H1 (cell line): ENCODE results near the gene WDR27. TPM values are rescaled to one million over a fixed set of nuclear protein-coding genes. Genes with fewer than 3 reads are reported as not detected.

Source experiments
- CBX5 ChIP-seq: fragments of 300-800, 300-1000 bp; sonication (generic); IDR thresholded peaks from 2 replicates; pipeline ENCODE4 v1.7.1; 2016; ENCODE audit warnings: antibody characterized with exemption, low read length, low read depth
- CHD7 ChIP-seq: fragments of 300-600 bp; sonication (generic); IDR thresholded peaks from 2 replicates; pipeline ENCODE4 v1.7.1; 2012; ENCODE audit warnings: low read length, moderate library complexity, mild to moderate bottlenecking, inconsistent platforms; ENCODE audit not compliant: insufficient replicate concordance
- KDM1A ChIP-seq: fragments of 200-600, 300-600 bp; sonication (generic); IDR thresholded peaks from 2 replicates; pipeline ENCODE4 v1.7.1; 2016; ENCODE audit warnings: mild to moderate bottlenecking, low read length, borderline replicate concordance
- KDM5A ChIP-seq: fragments of 200-600 bp; IDR thresholded peaks from 2 replicates; pipeline ENCODE4 v1.7.1; 2012; ENCODE audit warnings: mild to moderate bottlenecking, low read length, inconsistent platforms, mixed read lengths
- ZNF274 ChIP-seq: IDR thresholded peaks from 2 replicates; pipeline ENCODE4 v1.7.0; 2012; ENCODE audit warnings: low read length, borderline replicate concordance; ENCODE audit errors: extremely low read depth
- polyA plus RNA-seq, 7 experiments: library from polyadenylated mRNA; depleted of rRNA in 3 of 7; stranded (reverse) in 5 of 7; unstranded in 2 of 7; fragments of >200 nt in 5 of 7; fragments of 200-250 nt in 2 of 7; gene quantifications; 1 replicate in 5 of 7; 2 replicates in 1 of 7; 4 replicates in 1 of 7; pipeline versions ENCODE4 v1.2.1 to v1.2.3, GENCODE V29; 2011 to 2013; ENCODE audit warnings: missing spikeins in 2 of 7, mixed read lengths in 2 of 7
- total RNA-seq: library from RNA; stranded (reverse); fragmentation: NEBNext Ultra II Directional; extraction: Animal tissue kit (Norgen Biotek cat#: 25700); gene quantifications from 2 replicates; pipeline ENCODE4 v1.2.1, GENCODE V29; 2021
- TF ChIP-seq, protein P1 (sequence below): IDR thresholded peaks from 2 replicates; pipeline ENCODE4 v1.6.1; 2012; ENCODE audit warnings: low read length, inconsistent platforms

The WDR27 gene
- total and polyA plus RNA-seq, 2 of the 8 experiments (the other 6 are each of a cell fraction or from before 2014, with no cell fraction given) = 53.6 to 68.6 TPM

- TF ChIP-seq KDM5A = no peak
- TF ChIP-seq CHD7 = no peak
- no peak for TF ChIP-seq ZNF274
- TF ChIP-seq, protein P1, sequence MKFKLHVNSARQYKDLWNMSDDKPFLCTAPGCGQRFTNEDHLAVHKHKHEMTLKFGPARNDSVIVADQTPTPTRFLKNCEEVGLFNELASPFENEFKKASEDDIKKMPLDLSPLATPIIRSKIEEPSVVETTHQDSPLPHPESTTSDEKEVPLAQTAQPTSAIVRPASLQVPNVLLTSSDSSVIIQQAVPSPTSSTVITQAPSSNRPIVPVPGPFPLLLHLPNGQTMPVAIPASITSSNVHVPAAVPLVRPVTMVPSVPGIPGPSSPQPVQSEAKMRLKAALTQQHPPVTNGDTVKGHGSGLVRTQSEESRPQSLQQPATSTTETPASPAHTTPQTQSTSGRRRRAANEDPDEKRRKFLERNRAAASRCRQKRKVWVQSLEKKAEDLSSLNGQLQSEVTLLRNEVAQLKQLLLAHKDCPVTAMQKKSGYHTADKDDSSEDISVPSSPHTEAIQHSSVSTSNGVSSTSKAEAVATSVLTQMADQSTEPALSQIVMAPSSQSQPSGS = no peak
- TF ChIP-seq KDM1A = no peak
- no peak for TF ChIP-seq CBX5
- TF ChIP-seq, all 59 proteins: peak for 0
Measured at GRCh38 chr6:169534039-169534421, 167.8 kb downstream of the WDR27 start (continued).
